AG10803 (cell line): ENCODE measurements around the gene SLC43A3.

Experiments
- DNase-seq: peaks from one replicate; pipeline ENCODE4 v3.0.0; 2010; ENCODE audit warnings: low read depth
- H3K4me3 ChIP-seq: 2 replicates; pipeline ENCODE4 v1.5.1; 2011; ENCODE audit warnings: mild to moderate bottlenecking, low read length, control low read depth
- TF ChIP-seq, protein P1 (sequence below): conservative IDR thresholded peaks from 2 replicates; pipeline ENCODE4 v1.5.1; 2011; ENCODE audit warnings: mild to moderate bottlenecking, low read length, control low read depth, inconsistent platforms

The SLC43A3 gene

DNA sequence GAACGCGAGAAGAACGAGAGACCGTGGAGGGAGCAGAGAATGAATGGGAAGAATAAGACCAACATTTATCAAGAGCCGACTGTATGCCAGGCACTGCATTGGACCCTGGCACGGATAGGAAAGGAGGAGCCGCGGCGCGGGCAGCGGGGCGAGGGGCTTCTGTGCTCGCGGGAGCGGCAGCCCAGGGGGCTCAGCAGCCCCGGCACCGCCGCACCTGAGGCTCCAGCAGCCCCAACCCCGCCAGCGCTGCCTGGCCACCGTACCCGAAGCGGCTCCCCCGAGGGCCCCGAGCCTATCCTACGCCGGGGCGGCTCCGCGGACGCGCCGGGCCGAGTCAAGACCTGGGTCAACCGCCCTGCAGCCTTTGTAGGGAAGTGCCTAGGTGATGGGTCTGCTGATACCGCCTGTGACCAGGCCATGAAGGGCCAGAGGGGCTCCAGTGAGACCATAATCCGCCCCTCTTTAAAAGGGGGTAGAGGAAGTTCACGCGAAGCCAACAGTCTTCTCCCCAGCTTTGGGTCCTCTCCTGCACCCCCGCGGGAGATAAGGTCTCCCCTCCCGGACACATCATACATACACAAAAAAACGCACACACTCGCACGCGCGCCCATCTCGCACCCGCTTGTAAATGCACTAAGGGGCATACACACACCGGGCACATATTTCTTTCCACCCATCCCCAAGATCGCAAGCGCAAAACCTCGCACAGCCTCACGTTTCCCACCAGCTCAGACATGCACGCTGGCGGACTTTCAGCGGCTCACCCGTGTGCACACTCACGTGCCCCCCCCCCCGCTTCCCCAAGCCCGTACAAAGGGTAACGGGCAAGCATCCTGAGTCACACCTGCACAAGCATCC lies 32.5 kb upstream of the SLC43A3 start:
- DNase-seq: no peak
- TF ChIP-seq, protein P1, sequence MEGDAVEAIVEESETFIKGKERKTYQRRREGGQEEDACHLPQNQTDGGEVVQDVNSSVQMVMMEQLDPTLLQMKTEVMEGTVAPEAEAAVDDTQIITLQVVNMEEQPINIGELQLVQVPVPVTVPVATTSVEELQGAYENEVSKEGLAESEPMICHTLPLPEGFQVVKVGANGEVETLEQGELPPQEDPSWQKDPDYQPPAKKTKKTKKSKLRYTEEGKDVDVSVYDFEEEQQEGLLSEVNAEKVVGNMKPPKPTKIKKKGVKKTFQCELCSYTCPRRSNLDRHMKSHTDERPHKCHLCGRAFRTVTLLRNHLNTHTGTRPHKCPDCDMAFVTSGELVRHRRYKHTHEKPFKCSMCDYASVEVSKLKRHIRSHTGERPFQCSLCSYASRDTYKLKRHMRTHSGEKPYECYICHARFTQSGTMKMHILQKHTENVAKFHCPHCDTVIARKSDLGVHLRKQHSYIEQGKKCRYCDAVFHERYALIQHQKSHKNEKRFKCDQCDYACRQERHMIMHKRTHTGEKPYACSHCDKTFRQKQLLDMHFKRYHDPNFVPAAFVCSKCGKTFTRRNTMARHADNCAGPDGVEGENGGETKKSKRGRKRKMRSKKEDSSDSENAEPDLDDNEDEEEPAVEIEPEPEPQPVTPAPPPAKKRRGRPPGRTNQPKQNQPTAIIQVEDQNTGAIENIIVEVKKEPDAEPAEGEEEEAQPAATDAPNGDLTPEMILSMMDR: no peak
- H3K4me3 ChIP-seq: peak overlapping the region; percentile 52

DNA sequence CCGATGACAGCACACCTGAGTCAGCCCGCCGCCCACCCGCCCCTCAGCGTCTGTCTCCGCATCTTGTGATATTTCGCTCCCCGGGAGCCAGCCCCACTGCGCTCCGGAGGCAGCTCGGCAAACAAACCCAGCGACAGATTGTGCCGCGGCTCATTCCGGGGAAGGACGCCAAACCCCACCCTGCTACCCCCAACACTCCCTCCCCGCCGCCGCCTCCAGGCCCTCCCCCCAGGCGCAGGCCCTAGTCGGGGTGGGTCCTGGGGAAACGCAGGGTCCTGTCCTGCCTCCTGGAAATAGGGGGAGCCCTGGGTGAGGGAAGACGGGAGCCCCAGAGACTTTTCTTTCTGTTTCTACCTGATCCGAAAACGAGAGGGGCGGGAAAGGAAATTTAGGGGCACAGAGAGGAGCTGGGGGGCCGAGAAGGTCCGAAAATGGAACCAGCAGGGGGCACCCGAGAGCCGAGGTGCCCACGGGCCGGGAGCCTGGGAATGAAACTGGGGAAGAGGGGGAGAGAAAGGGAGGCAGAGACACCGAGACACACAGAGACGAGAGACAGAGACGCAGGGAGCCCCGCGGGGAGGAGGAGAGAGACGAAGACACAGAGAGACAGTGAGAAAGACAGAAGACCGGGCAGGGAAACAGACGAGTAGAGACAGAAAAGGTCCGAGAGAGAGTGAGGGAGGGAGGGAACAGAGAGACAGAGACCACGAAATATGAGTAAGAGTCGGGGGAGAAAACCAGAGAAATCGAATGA lies 31.7 kb upstream of the SLC43A3 start:
- no peak for DNase-seq
- TF ChIP-seq, protein P1: peak; percentile 65
- H3K4me3 ChIP-seq: peak overlapping the region; percentile 52

DNA sequence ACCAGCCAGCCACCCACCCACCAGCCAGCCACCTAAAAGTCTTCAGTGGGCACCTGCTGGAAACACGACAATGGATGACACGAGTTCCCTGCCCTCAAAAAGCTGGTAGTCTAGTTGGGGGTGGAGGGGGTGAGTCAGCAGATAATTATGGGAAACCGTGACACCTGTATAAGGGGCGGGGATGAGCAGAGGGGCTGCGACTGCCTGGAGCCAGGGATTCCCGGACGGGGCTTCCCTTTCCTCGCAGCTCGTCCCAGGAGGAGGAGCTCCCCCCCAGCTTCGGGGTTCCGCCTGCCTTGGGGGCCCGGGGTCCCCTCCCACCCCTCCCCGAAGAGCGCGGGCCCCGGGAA lies 31.1 kb upstream of the SLC43A3 start:
- TF ChIP-seq, protein P1: no peak
- no peak for DNase-seq
- no peak overlapping the region for H3K4me3 ChIP-seq

DNA sequence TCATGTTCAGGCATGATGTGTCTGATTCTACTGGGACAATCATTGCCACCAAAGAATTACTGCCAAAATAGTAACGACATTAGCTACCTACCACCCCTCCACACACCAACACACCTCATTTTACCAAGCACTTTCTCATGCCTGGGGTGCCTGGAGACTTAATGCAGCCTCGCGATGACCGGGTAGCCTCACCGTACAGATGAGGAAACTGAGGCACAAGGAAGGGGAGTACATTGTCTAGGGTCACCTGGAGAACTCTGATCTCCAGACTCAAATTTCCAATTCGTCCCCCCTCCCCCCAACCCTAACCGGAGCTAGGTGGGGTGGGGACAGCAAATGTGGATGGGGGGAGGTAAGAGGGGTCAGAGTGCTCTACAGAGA lies 30.7 kb upstream of the SLC43A3 start:
- H3K4me3 ChIP-seq: no peak overlapping the region
- DNase-seq: no peak
- TF ChIP-seq, protein P1: no peak

DNA sequence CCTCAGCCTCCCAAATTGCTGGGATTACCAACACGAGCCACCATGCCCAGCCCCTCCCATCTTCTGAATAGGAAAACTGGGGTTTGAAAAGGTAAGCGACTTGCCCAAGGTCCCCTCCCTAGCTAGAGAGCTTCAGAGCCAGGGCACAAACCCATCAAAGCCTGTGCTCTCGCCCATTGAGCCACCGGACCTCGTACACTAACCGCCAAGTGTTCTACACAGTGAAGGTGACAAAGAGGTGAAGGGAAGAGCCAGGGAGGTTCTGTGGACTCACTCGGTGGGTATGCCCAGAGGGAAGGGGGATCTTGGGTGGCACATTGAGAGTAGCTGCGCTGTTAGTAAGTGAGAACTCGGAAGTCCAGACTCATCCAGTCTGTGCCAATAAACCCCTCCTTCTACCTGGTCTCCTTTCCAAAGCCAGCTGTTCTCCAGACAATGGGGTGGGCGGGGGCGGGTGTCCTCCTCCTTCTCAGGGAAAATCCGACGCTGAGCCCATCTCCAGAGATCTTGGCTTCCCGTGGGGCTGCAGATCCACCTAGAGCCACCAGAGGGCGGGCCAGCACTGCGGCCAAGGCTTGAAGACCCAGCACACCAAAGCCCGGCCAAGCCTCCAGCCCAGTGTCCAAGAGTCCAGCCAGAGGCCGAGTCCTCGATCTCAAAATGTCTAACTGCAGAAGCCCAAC lies 30.2 kb upstream of the SLC43A3 start:
- peak; percentile 73 for DNase-seq
- TF ChIP-seq, protein P1: peak; percentile 96
- no peak overlapping the region for H3K4me3 ChIP-seq

DNA sequence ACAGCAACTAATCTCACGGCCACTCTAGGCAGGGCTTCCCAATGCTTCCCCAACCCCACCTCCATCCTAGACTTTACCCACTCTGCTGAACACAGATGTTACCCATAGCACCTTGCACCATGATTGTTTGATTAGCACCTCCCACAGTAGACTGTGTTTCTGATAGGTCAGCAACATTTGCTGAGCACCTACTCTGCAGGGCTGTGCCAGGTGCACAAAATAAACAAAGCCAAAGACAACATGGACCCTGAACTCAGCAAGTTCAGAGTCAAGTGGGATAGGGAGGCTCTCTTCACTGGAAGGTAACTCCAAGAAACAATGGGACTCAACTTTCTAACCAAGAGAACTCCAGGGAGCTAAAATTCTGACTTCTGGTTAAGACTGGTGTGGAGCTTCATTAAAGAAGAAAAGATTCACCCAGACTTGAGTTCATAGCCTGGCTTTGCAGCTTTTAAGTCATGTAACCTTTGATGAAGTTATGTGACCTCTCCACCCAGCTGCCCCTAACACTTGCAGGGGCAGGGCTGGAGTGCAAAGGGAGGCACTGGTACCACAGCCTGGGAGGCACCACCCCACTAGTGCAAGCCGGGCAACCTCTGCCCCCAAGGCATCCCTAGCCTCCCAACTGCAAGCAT lies 26.7 kb upstream of the SLC43A3 start:
- no peak for DNase-seq
- TF ChIP-seq, protein P1: no peak
- no peak overlapping the region for H3K4me3 ChIP-seq
